GM12878 (cell line): ENCODE results near the gene KLF9. TPM values are rescaled to one million over a fixed set of nuclear protein-coding genes. Genes with fewer than 3 reads are reported as not detected.

Experiments
- ATAC-seq: fragments of 200-7000 bp; cut with Tn5 transposase; 3 replicates; pipeline ENCODE4 v1.9.1; 2020; ENCODE audit warnings: mild to moderate bottlenecking, moderate library complexity
- BruUV-seq: library from RNA; stranded (reverse); fragments of 400-500 nt; replicated peaks from 2 replicates; lab custom pipeline; 2021; lab: Mats Ljungman, UMichigan
- CTCF ChIA-PET: fragments of 300-600 bp; sonication (Branson Sonifier 250); formaldehyde crosslinking; extraction: SDS; loops from one replicate; lab custom pipeline; 2021; ENCODE audit warnings: inconsistent platforms; lab: Yijun Ruan, JAX
- POLR2A ChIA-PET: fragments of 350-600 bp; formaldehyde crosslinking; extraction: SDS; loops from one replicate; lab custom pipeline; 2021; ENCODE audit warnings: inconsistent platforms; lab: Charles Lee
- RAD21 ChIA-PET: fragments of 300-600 bp; sonication (Branson Sonifier 250); formaldehyde crosslinking; loops from one replicate; lab custom pipeline; 2023; ENCODE audit warnings: antibody characterized with exemption; ENCODE audit not compliant: unreplicated experiment; lab: Charles Lee
- SMC1A ChIA-PET: fragments of 300-600 bp; sonication (Branson Sonifier 250); formaldehyde crosslinking; loops from one replicate; lab custom pipeline; 2023; ENCODE audit not compliant: unreplicated experiment, uncharacterized antibody; lab: Charles Lee
- DNase-seq: peaks from one replicate; pipeline ENCODE4 v3.0.0-alpha.2; 2011; ENCODE audit warnings: low read depth, low spot score
- FAIRE-seq: peaks from 3 replicates; lab custom pipeline; 2011; peaks lifted over from hg19 to GRCh38; lab: Jason Lieb, UNC
- H2AFZ ChIP-seq: 2 replicates; pipeline ENCODE4 v1.6.0; 2011; ENCODE audit warnings: low read depth, low read length, control low read depth; ENCODE audit not compliant: control insufficient read depth
- H3K27ac ChIP-seq: 2 replicates; pipeline ENCODE4 v1.5.1; 2011; ENCODE audit warnings: control low read depth; ENCODE audit not compliant: control insufficient read depth, insufficient read depth
- H3K27me3 ChIP-seq, 2 experiments: replicated peaks in 1 of 2; 2 replicates each; pipeline versions ENCODE4 v1.6.0 to v1.6.1; 2011; ENCODE audit warnings: low read length in 1 of 2; ENCODE audit not compliant: control insufficient read depth in 2 of 2, insufficient read depth in 2 of 2
- H3K36me3 ChIP-seq, 2 experiments: 2 replicates each; pipeline ENCODE4 v1.5.1; 2011; ENCODE audit warnings: low read length in 1 of 2; ENCODE audit not compliant: control insufficient read depth in 2 of 2, insufficient read depth in 2 of 2
- H3K4me1 ChIP-seq: 2 replicates; pipeline ENCODE4 v1.6.1; 2011; ENCODE audit warnings: mild to moderate bottlenecking, low read length, moderate library complexity, mixed read lengths; ENCODE audit not compliant: control insufficient read depth, insufficient read depth
- H3K4me2 ChIP-seq: 2 replicates; pipeline ENCODE4 v1.6.0; 2011; ENCODE audit warnings: control low read depth; ENCODE audit not compliant: control insufficient read depth, insufficient read depth
- H3K4me3 ChIP-seq: fragments of 200-600 bp; sonication (generic); 2 replicates; pipeline ENCODE4 v1.5.1; 2016
- H3K79me2 ChIP-seq: 2 replicates; pipeline ENCODE4 v1.6.0; 2011; ENCODE audit warnings: low read length; ENCODE audit not compliant: control insufficient read depth, insufficient read depth
- H3K9ac ChIP-seq: 2 replicates; pipeline ENCODE4 v1.8.0; 2011; ENCODE audit warnings: low read length, control low read depth, mixed read lengths; ENCODE audit not compliant: control insufficient read depth, insufficient read depth
- H3K9me3 ChIP-seq: replicated peaks from 3 replicates; pipeline ENCODE4 v1.5.1; 2011; ENCODE audit warnings: mild to moderate bottlenecking, low read length; ENCODE audit not compliant: control insufficient read depth, insufficient read depth
- H4K20me1 ChIP-seq: 2 replicates; pipeline ENCODE4 v1.6.0; 2011; ENCODE audit not compliant: control insufficient read depth, insufficient read depth
- ATF3 ChIP-seq: IDR thresholded peaks from 2 replicates; pipeline ENCODE4 v1.6.1; 2011; ENCODE audit warnings: low read depth, mild to moderate bottlenecking, low read length, moderate library complexity, borderline replicate concordance; ENCODE audit errors: extremely low read depth
- BMI1 ChIP-seq: fragments of 450-650 bp; IDR thresholded peaks from 2 replicates; pipeline ENCODE4 v1.6.1; 2016; ENCODE audit warnings: mild to moderate bottlenecking, moderate library complexity, borderline replicate concordance
- JUNB ChIP-seq: IDR thresholded peaks from 2 replicates; pipeline ENCODE4 v1.6.1; 2016; ENCODE audit warnings: antibody characterized with exemption, mild to moderate bottlenecking
- KDM1A ChIP-seq: fragments of 200-600 bp; sonication (generic); IDR thresholded peaks from 2 replicates; pipeline ENCODE4 v1.6.1; 2016; ENCODE audit warnings: borderline replicate concordance
- MXI1 ChIP-seq: fragments of 150-350 bp; IDR thresholded peaks from 2 replicates; pipeline ENCODE4 v1.6.1; 2011; ENCODE audit warnings: low read depth, mild to moderate bottlenecking, inconsistent platforms, low read length, improper control_type of control experiment
- MYB ChIP-seq: fragments of 150-350 bp; IDR thresholded peaks from 2 replicates; pipeline ENCODE4 v1.6.1; 2014; ENCODE audit warnings: mild to moderate bottlenecking, low read depth, low read length, borderline replicate concordance
- NR2C1 ChIP-seq: fragments of 450-650 bp; IDR thresholded peaks from 2 replicates; pipeline ENCODE4 v1.6.1; 2017; ENCODE audit warnings: antibody characterized with exemption, mild to moderate bottlenecking, moderate library complexity
- PAX5 ChIP-seq: IDR thresholded peaks from 2 replicates; pipeline ENCODE4 v1.6.1; 2011; ENCODE audit warnings: low read depth, low read length, borderline replicate concordance
- PBX3 ChIP-seq: IDR thresholded peaks from 2 replicates; pipeline ENCODE4 v1.6.1; 2011; ENCODE audit warnings: mild to moderate bottlenecking, low read depth, low read length, moderate library complexity; ENCODE audit not compliant: insufficient replicate concordance
- PKNOX1 ChIP-seq: fragments of 450-650 bp; IDR thresholded peaks from 2 replicates; pipeline ENCODE4 v1.6.1; 2016; ENCODE audit warnings: mild to moderate bottlenecking
- POLR2AphosphoS5 ChIP-seq: IDR thresholded peaks from 2 replicates; pipeline ENCODE4 v1.6.1; 2011; ENCODE audit warnings: mild to moderate bottlenecking, low read length, inconsistent platforms
- SRF ChIP-seq, 2 experiments: IDR thresholded peaks; 2 replicates each; pipeline ENCODE4 v1.6.1; 2011; ENCODE audit warnings: low read depth in 2 of 2, low read length in 2 of 2, mild to moderate bottlenecking in 1 of 2, moderate library complexity in 1 of 2
- STAT3 ChIP-seq: IDR thresholded peaks from 2 replicates; pipeline ENCODE4 v1.6.1; 2011; ENCODE audit warnings: low read depth, low read length, improper control_type of control experiment
- SUPT20H ChIP-seq: IDR thresholded peaks from 2 replicates; pipeline ENCODE4 v1.6.1; 2011; ENCODE audit warnings: low read depth, mild to moderate bottlenecking, low read length, moderate library complexity, borderline replicate concordance; ENCODE audit not compliant: control insufficient read depth
- in situ Hi-C: fragments of 300-500 bp; cut with MboI; formaldehyde crosslinking; loops from 9 replicates; pipeline ENCODE4 v1.14.3; 2018; ENCODE audit warnings: mixed read lengths
- intact Hi-C: fragments of 100-400 bp; cut with micrococcal nuclease; formaldehyde crosslinking; loops from one replicate; pipeline ENCODE4 v1.14.2; 2022; ENCODE audit not compliant: unreplicated experiment
- polyA plus RNA-seq, 11 experiments: library from polyadenylated mRNA; depleted of rRNA in 4 of 11; unstranded in 6 of 11; stranded (reverse) in 5 of 11; fragments of >200 nt; fragmentation: Nextera tagmentation in 4 of 11; fragmentation: Illumina TruSeq in 1 of 11; extraction: Ambion mirVana in 4 of 11; extraction: Trizol in 1 of 11; gene quantifications; 1 replicate in 1 of 11; 2 replicates in 10 of 11; pipeline versions ENCODE4 v1.2.1 to v1.2.3, GENCODE V29; 2011 to 2016; ENCODE audit warnings: inconsistent platforms in 2 of 11, missing spikeins in 2 of 11, low read depth in 1 of 11
- total RNA-seq, 4 experiments: library from RNA; depleted of rRNA in 3 of 4; stranded (reverse); fragments of >200 nt in 3 of 4; fragmentation: Illumina TruSeq in 1 of 4; extraction: Trizol in 1 of 4; gene quantifications; 2 replicates each; pipeline versions ENCODE4 v1.2.1 to v1.2.3, GENCODE V29; 2013 to 2021

Gene KLF9
- total and polyA plus RNA-seq, 10 of the 15 experiments (the other 5 are each of a cell fraction or from before 2014, with no cell fraction given) = 0.09 to 0.96 (median 0.83) TPM

- no peak overlapping the region for H2AFZ ChIP-seq
- ChIA-PET RAD21 (no interaction called here), SMC1A (no interaction called here), POLR2A (no interaction called here), CTCF (no interaction called here)
- no peak for ATAC-seq
- in situ Hi-C loops = loop anchor here (10.0 kb wide), 1 partner anchor 163 kb away; no protein-coding TSS in a partner anchor
- no peaks in the 10 kb centered on the region for H3K9me3 ChIP-seq
- no peaks in the 10 kb centered on the region for H3K4me1 ChIP-seq
- H3K9ac ChIP-seq = no peak overlapping the region
- no peak overlapping the region for H3K27ac ChIP-seq
- no peaks in the 10 kb centered on the region for H3K36me3 ChIP-seq
- no peak for DNase-seq
- H3K4me2 ChIP-seq = no peak overlapping the region
- no peaks in the 10 kb centered on the region for H4K20me1 ChIP-seq
- FAIRE-seq = no peak
- no peaks in the 10 kb centered on the region for H3K27me3 ChIP-seq
- no peak overlapping the region for H3K4me3 ChIP-seq
- BruUV-seq = no TSS peak
- no peaks in the 10 kb centered on the region for H3K79me2 ChIP-seq
- TF ChIP-seq JUNB (no peak), SRF (IDR thresholded peaks at IDR 0.05; ENCODE audit: low read depth in 2 of 2, low read length in 2 of 2) (no peak), MXI1 (no peak), STAT3 (no peak), BMI1 (no peak), PAX5 (no peak), POLR2AphosphoS5 (no peak), NR2C1 (no peak), ATF3 (no peak), KDM1A (no peak), PKNOX1 (no peak), MYB (no peak), PBX3 (no peak), SUPT20H (no peak)
- intact Hi-C loops = no loop called here
Observed at GRCh38 chr9:70441622-70442021, 27.2 kb upstream of the KLF9 start.
